GM19372 (cell line): Measurements from ENCODE around the gene CACNB1.

Experiments used
- ATAC-seq: cut with Tn5 transposase; IDR thresholded peaks from one replicate; pipeline ENCODE4 v1.9.1; 2021; ENCODE audit warnings: mild to moderate bottlenecking, low read depth, moderate library complexity; ENCODE audit not compliant: unreplicated experiment

The CACNB1 gene

DNA sequence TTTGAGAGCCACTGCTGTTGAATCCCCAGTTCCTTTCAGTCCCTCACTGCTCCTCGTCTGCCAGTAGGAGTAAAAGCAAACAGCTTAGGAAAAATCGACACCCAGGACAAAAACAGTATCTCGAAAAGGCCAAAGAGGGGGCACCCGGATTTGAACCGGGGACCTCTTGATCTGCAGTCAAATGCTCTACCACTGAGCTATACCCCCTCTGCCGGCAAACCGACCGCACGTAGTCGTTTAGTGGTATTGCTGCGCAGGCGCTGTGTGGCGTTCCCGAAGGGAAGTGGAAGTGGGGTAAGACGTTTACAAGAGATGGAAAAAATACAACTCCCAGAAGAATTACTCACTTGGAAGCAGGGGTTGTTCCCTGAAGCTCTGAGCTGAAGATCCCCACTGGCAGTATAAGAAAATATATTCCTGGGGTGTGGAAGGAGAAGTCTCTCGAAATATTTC is 43.8 kb downstream of the CACNB1 start:
- ATAC-seq: peak; percentile 40

DNA sequence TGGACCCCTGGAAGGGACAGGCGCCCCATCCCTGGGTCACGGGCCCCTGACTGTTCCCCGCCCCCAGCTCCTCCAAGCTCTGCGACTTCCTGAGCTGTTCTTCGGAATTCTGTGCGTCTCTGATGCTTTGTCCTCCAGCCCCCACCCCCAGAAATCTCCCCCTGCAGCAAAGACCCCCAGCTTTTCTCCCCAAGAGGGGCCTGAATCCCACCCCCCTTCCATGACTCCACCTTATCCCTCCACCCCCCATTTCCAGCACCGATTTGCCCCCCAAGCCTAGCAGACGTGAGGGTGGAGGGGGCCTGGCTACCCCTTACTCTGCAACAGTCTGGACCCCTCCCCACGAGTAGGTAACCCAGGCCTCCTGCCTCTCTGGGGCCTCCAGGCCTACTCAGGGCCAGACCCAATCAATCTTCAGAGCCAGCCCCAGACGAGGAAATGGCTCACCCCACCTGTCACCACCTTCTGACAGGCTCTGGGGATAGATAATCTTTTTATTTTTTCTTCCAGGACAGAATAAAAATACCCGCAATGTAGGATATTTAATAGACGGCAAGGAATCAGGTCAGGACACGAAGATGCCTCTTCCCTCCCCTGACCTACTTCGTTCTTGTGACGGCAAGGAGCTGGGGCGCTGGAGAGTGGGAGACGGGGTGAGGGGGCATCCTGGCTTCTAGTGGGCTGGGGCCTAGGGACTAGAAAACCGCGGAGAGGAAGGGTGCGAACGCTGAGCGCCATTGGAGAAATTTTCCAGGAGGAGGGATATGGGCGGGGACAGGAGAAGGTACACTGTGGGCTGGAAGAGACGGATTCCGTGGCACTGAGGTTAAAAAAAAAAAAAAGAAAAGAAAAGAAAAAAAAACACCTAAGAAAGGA is 45.3 kb downstream of the CACNB1 start:
- no peak for ATAC-seq

DNA sequence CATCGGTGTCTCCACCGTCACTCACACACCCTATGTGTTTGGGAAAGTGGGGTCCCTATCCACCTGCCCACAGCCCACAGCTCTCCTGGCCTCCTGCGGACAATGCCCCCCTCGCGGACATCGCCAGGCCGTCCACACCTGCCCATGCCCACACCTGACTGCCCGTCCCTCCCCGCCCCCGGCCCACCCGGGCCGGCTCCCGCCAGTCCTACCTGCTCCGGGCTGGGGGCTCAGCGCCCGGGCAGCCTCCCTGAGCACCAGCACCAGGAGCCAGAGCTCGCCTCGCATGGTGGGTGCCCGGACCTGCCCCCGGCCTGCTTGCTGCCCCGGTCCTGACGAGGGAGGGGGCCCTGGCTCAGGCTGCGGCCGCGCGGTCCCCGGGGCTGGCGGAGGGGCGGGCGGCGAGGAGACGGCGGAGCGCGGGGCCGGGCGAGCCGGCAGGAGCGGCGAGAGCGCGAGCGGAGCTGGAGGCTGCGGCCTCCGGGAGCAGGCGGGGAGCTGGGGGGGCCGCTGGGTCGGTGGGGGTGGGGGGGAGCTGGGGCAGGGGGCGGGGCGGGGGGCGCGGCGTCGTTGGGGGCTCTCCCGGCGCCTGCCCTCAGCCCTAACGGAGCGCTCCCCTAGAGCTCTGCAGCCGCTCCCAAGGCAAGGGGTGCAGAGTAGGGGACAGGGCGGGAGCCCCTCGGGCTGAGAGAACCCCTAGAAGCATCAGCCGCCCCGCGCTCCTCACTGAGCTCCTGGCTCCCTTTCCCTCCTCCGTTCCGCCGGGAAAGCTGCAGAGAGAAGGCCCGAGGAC is 46.1 kb downstream of the CACNB1 start, which contains the start of gene PLXDC1:
PLXDC1 (minus strand) TSS at position 488 of the 793 bp plus-strand sequence; CDS start at position 288, 200 bp downstream.
- no peak for ATAC-seq

GRCh38 chr17:39150795-39151149 is 46.7 kb downstream of the CACNB1 start:
- ATAC-seq: no peak

GRCh38 chr17:39150104-39150634 is 47.3 kb downstream of the CACNB1 start:
- no peak for ATAC-seq

DNA sequence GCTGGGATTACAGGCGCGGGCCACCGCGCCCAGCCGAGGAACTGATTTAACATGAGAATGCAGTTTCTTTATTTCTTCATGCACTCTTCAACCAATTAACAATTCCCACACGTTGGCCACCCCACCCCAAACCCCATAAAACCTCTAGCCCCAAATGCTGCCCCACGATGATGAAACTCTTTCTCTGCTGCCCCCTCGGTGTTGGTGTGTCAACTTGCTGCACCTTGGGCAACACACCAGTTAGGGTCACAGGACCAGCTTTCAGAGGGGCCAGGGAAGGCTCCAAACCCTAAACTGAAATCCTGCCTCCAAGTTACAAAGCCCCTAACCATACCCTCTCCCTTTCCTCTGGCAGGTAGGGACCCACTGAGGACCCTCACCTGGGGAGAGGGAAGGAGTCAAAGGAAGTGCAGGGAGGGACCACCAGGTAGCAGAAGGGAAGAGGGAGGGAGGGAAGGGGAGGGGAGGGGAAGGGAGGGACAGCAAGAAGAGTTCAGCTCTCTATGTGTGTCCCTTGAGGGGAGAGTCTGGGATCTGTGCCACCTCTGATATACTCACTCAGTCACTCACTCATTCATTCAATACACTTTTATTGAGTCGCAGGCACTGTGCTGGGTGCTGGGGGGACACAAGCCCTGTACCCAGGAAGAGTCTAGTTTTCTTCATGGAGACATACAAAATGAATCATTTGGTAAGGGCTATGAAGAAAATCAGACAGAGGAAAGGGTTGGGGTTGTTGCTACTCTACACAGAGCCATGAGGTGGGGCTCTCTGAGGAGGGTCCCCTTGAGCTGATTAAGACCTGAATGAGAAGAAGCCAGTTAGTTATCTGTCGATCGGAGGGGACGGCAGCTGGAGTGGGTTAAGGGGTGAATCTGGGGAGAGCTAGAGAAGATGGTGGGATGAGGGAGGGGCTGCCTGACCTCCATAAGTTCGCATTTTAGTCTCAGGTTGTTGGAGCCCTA is 50.0 kb downstream of the CACNB1 start:
- no peak for ATAC-seq

DNA sequence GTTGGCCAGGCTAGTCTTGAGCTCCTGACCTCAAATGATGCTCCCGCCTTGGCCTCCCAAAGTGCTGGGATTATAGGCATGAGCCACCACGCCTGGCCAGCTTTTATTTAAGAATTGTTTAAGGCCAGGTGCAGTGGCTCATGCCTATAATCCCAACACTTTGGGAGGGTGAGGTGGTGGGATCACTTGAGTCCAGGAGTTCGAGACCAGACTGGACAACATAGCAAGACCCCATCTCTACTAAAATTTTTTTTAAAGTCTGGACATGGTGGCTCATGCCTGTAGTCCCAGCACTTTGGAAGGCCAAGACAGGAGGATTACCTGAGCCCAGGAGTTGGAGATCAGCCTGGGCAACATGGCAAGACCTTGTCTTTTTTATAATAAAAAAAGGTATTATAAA is 51.2 kb downstream of the CACNB1 start:
- no peak for ATAC-seq

DNA sequence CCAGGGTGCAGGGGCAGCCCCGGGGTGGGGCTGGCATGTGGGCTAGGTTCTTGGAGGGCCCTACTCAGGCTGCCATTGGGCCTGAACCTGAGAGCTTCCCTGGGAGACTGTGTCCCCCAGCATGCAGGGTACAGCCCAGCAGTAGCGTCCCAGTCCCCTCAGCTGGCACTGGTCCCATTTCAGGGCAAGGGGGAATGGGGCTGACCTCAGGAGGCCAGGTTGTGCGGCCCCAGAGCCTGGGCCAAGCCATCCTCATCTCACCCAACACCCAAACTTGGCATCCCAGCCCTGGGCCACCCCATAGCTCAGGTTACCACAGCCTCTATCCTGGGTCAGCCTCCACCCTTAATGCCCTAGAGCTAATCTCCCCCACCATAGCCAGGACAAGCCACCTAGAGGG is 52.3 kb downstream of the CACNB1 start:
- no peak for ATAC-seq

DNA sequence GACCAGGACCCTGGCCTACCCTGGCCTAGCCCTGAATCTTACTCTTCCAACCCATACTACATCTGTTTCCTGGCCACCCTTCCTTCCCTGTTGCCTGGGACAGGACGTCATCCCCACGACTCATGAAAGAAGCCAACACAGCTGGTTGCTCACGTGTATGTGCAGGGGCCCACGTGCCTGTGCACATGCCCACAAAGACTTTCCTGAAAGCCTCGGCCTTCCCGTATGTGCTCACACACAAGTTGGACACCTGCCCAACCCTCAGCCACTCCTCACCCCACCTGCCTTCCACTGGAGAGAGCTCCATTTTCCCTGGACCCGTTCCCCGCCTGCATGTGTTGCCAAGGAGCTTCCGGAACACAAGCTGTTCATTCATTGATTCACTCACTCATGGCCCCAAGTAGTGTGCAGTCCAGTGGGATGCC is 53.0 kb downstream of the CACNB1 start:
- no peak for ATAC-seq

GRCh38 chr17:39143552-39144093 is 53.8 kb downstream of the CACNB1 start:
- ATAC-seq: no peak

GRCh38 chr17:39141915-39142664 is 55.4 kb downstream of the CACNB1 start:
- ATAC-seq: no peak

DNA sequence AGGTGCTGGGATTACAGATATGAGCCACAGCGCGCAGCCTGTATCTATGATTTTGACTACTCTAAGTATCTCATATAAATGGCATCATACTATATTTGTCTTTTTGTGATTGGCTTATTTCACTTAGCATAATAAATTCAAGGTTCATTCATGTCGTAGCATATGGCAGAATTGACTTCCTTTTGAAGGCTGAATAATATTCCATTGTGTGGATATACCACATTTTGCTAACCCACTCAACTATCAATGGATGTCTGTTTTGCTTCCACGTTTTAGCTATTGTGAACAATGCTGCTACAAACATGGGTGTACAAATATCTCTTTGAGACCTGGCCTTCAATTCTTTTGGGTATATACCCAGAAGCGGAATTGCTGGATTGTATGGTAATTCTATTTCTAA is 56.2 kb downstream of the CACNB1 start:
- no peak for ATAC-seq

DNA sequence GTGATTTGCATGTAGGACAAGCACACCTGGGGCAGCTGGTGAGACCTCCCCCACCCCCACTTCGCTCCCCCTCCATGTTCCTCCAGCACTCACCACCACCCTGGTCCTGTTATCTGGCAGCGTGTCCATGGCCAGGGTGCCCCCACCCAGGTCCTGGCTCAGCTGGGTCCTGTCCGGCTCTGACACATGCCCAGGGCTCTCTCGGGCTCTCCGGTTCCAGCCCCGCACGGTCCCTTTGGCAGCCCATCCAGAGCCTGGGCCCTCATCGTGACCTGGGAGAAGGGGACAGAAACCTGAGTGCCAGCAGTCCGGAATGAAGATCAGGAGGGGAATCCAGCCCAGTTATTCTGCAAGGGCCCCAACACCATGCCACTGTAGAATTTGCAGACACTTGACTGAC is 57.9 kb downstream of the CACNB1 start:
- ATAC-seq: no peak

- ATAC-seq: no peak
These were observed 58.3 kb downstream of the CACNB1 start for GRCh38 chr17:39139161-39139511.

- no peak for ATAC-seq
These were observed 58.9 kb downstream of the CACNB1 start for GRCh38 chr17:39138431-39139160.

- no peak for ATAC-seq
These were observed 62.6 kb downstream of the CACNB1 start for GRCh38 chr17:39134878-39135277.

GRCh38 chr17:39132192-39132610 is 65.3 kb downstream of the CACNB1 start:
- no peak for ATAC-seq

- ATAC-seq: no peak
These were observed 65.9 kb downstream of the CACNB1 start for GRCh38 chr17:39131616-39132015.

DNA sequence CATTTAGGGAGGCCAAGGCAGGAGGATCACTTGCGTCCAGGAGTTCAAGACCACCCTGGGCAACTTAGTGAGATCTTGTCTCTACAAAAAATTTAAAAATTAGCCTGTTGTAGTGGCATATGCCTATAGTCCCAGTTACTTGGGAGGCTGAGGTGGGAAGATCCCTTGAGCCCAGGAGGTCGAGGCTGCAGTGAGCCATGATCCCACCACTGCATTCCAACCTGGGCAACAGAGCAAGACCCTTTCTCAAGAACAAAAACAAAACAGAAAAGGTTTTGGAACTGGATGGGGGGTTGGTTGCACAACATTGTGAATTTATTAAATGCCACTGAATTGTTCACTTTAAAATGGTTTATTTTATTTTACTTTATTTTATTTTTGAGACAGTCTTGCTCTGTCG is 67.3 kb downstream of the CACNB1 start:
- ATAC-seq: no peak
